Fibroblast of lung (primary cell): ENCODE results near the gene TMEM109.

Experiments
- EZH2 ChIP-seq: IDR thresholded peaks from 2 replicates; pipeline ENCODE4 v1.5.1; 2012; ENCODE audit warnings: low read length, control low read depth, mild to moderate bottlenecking; ENCODE audit errors: missing control alignments
- TF ChIP-seq, protein P1 (sequence below), 2 donors: IDR thresholded peaks in 1 of 2; conservative IDR thresholded peaks in 1 of 2; 1 replicate in 1 of 2; 2 replicates in 1 of 2; pipeline ENCODE4 v1.5.1; 2011 to 2012; ENCODE audit warnings: low read length in 2 of 2, control low read depth in 1 of 2, inconsistent platforms in 1 of 2, low read depth in 1 of 2, mild to moderate bottlenecking in 1 of 2

DNA sequence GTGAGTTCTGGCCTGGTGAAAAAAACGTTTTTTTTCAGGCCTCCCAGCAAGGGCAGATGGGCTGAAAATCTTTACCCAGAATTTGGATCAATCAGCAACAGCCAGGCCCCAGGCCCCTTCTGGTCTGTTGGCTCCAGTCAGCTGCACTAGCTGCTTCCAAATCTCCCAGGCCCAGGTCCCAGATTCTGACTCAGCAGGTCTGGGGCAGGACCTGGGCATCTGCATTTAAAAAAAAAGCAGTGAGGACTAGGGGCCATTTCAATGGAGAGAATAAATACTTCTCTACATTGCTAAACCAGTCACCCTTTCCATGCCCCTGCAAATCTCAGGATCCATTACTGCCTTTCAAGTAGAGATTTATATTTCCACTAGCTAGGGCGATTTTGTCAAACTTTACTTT is 33.7 kb downstream of the TMEM109 start:
- TF ChIP-seq EZH2 = no peak
- TF ChIP-seq, protein P1, sequence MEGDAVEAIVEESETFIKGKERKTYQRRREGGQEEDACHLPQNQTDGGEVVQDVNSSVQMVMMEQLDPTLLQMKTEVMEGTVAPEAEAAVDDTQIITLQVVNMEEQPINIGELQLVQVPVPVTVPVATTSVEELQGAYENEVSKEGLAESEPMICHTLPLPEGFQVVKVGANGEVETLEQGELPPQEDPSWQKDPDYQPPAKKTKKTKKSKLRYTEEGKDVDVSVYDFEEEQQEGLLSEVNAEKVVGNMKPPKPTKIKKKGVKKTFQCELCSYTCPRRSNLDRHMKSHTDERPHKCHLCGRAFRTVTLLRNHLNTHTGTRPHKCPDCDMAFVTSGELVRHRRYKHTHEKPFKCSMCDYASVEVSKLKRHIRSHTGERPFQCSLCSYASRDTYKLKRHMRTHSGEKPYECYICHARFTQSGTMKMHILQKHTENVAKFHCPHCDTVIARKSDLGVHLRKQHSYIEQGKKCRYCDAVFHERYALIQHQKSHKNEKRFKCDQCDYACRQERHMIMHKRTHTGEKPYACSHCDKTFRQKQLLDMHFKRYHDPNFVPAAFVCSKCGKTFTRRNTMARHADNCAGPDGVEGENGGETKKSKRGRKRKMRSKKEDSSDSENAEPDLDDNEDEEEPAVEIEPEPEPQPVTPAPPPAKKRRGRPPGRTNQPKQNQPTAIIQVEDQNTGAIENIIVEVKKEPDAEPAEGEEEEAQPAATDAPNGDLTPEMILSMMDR (conservative IDR thresholded peaks at IDR 0.05 in 1 of 2, IDR thresholded peaks at IDR 0.05 in 1 of 2; ENCODE audit: low read depth in 1 of 2, low read length in 2 of 2) = no peak
